Stimulated activated CD8-positive, alpha-beta memory T cell treated with anti-CD3 and anti-CD28 coated beads, Interleukin-7, amount 100 ng/mL, for 24 hours (primary cell): Measurements from ENCODE around the gene LMF1.

ENCODE experiments used
- DNase-seq: peaks from one replicate; pipeline ENCODE4 v3.0.0-alpha.2; 2020; ENCODE audit warnings: low read depth

The LMF1 gene

DNA sequence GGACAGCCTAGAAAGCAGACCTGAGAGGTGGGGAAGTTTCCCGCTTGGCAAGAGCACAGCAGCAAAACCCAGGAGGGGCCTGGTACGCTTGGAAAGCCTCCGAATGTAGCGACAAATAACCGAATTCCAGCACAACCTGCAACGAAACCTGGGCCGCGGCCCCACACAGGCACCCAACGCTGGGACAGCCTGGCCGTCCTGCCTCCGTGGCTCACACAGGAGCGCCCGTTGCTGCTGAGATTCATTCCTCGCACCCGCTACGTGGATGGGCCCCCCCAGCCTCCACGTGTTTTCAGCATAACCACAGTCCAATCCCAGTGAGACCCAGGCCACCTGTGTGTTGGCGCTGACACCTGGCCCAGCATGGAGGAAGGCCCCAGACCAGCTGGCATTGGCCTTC lies 42.9 kb downstream of the LMF1 start:
- no peak for DNase-seq

DNA sequence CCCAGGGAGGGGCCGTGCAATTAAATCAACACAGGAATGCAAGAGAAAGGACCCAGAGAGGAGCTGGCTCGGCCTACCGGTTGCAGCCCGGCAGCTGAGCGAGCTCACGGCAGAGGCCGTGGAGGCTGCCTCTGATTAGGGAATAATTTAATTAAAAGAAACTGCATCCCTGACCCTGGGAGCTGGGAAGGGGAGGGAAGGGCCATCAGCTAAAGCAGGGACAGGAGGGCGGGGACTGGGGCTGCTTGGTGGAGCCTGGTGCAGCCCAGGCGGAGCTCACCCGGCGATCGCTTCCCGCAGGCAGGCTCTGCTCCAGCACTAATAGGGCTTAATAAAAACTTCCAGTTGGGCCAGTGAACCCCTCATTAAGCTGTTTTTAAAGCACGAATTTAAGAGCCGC lies 43.4 kb downstream of the LMF1 start:
- DNase-seq = no peak

GRCh38 chr16:926715-927114 lies 44.1 kb downstream of the LMF1 start:
- DNase-seq = no peak

- no peak for DNase-seq
Measured at GRCh38 chr16:924806-925205, 46.0 kb downstream of the LMF1 start.

GRCh38 chr16:924063-924462 lies 46.7 kb downstream of the LMF1 start:
- no peak for DNase-seq

DNA sequence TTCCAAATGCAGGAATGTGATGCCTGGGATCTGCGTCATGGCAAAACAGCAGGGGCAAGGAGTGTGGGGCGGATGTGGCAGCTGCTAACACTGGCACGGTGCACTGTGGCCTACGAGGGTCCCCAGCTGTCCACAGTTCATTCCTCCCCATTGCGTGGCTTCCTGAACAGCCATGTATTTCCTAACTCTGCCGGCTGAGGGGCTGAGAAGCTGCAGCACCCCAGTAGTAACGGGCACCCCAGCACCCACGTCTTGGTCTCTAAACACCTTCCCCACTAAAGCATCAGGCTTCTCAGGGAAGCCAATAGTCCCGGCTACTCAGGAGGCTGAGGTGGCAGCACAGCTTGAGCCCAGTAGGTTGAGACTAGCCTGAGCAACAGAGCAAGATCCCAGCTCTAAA lies 47.6 kb downstream of the LMF1 start:
- no peak for DNase-seq

DNA sequence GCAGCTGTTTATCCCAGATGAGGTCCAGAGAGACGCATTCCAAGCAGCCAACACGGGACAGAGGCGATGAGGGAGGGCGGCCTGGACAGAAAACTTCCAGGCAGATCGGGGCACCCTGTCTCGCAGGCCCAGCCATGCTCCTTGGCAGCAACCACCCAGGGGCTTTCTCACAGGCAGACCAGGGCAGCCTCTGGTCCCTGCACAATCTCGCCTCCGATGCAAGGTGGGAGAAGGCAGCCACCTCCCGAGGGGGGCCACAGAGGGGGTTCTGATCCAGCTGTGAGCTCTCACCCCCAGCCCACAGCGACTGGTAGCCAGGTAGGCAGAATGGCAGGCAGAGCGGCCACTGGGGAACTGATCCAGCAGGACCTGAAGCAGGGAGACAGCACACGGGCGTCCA lies 48.7 kb downstream of the LMF1 start:
- no peak for DNase-seq

GRCh38 chr16:921321-921905 lies 49.4 kb downstream of the LMF1 start:
- no peak for DNase-seq

GRCh38 chr16:920717-921116 lies 50.1 kb downstream of the LMF1 start:
- no peak for DNase-seq

DNA sequence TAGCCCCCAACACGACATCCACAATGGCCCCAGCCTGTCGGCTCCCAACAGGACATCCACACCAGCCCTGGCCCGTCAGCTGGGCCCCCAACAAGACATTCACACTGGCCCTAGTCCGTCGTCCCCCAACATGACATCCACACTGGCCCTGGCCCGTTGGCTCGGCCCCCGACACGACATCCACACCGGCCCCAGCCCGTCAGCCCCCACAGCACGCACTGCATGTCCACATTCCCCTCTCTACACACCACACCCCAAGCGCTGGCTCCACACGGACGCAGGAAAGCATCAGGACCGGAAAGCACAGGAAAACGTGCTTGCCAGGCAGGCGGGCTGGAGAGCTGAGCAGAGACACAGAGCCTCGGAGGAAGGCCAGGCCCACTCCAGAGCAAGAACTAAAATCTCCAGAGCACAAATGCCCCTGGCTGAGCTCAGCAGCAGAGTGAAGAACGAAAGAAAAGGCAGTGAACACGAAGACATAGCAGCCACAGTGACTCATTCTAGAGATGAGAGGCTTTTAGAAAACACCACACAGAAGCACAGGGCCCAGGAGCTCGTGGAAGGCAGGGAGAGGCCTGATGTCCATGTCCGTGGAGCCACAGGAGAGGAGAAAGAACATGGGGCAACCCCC lies 50.6 kb downstream of the LMF1 start:
- DNase-seq = no peak

DNA sequence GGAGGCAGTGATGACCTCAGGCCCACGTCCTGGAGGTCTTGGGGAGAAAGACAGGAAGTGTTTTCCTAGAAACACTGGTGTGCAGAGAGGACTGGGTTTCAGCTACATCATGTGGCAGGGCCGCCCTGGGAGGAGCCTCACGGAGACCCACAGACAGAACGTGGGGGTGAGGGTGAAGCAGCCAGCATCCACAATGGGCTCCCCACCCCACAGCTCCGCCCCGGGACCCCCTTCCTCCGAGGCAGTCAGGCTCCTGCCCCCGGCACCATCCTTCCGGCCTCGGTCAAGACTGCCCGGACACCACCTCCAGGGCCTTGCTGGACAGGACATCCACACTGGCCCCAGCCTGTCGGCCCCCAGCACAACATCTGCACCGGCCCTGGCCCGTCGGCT lies 51.1 kb downstream of the LMF1 start:
- DNase-seq = no peak

DNA sequence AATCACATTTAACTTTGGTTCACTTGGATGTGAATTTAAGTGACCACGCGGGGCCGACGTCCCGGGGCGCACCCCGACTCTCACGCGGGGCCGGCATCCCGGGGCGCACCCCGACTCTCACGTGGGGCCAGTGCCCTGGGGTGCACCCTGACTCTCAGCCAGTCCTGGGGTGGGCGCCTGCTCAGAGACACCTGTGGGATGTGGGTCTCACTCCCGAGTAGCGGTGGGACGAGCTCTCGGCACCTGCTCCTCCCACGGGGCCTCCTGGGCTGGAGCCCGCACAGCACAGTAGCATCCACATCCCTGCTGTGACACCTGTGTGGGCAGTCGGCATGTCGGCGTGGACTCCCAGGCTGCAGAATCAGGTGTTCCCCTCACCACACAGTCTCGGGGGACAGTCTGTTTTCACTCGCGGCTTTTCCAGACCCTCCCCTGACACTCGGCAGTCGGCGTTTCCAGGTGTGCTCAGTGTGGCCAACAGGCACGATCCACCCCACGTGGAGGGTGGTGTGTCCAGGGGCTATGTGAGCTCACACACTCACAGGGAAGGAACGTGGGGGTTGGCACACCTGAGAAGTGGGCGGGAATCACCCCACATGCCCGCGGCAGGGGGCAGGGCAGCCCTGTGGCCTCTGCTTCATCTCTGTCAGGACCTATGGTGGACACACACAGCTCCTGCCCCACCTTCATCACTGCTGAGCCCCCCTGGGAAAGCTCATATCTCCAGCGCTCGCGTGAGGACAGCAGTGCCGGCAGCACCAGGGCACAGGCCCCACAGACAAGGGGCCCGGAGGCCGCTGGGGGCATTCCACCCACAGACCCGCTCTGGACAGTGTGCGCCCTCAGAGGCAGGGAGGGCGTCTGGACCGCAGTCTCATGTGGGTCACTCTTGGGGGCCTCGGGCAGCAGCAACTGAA lies 51.8 kb downstream of the LMF1 start:
- no peak for DNase-seq

GRCh38 chr16:918068-918467 lies 52.7 kb downstream of the LMF1 start:
- DNase-seq = no peak

DNA sequence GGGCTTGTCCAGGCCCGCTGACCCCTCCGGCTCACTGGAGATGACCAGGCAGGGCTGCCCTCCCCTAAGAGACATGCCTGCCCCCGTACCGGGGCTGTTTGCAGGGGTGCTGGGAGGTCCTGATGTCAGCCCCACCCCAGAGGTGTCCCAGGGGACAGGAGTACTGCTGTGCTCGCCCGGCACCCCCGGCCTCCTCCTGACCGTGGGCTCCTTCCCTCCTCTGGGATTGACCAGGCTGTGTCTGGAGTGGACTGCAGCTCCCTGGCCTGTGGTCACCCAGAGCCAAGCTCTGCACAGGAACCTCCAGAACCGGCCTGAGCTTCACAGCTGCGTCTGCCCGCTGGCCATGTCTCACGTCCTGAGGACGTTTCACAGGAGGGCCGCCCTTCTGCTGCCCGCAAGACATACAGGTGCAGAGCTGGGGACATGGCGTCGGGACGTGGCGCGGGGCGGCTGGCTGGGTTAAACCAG lies 53.2 kb downstream of the LMF1 start:
- DNase-seq = no peak

DNA sequence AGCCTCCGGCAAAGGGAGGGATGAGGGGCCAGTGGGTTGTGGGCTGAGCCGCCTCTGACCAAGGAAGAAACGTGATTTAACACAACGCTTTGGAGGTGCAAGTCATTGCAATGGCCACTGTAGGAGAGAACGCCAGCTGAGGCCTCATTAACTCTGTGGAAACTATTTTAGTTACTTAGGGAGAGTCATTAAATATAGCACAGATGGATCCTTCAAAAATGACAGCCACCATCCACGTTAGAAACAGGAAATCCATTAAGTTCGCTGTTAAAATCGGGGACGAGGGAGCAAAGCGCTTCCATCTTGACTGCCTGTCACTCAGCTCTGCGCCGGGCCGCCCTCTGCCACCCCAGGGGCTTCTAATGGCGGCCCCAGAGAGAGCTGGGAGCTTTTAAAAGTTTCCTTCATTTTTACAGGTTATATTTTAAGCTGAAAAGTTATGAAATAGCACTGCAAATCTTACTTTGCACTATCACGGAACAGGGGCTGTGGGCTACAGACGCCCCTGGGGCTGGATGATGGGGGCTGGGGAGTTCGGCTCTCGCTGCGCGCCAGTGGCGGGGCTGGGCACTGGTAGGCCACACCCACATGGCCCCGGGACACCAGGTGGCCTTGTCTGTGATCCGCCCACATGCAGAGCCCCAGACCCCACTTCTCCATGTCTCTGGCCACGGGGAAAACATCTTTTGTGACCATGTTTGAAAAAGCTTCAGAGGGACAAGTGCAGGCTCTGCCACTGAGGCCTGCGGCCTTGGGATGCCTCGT lies 54.6 kb downstream of the LMF1 start:
- no peak for DNase-seq

DNA sequence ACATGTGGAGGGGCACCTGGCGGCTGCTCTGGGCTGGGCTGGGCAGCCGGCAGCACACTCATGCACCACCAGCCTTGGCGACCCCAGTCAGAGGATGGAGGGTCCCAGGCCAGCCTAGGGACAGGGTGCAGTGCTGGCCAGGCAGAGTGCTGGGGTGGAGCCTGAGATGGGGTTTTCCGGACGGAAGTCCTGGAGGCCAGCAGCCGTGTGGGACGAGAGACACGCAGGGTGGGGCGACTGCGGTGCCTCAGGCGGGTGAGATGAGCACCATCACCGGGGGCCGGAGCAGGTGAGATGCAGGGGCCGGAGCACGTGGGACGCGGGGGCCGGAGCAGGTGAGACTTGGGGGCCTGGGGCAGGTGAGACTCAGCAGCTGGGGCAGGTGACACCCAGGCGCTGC lies 55.2 kb downstream of the LMF1 start:
- DNase-seq = no peak

GRCh38 chr16:914440-914839 lies 56.3 kb downstream of the LMF1 start:
- DNase-seq = no peak

- no peak for DNase-seq
Measured at GRCh38 chr16:913817-914439, 56.9 kb downstream of the LMF1 start.

DNA sequence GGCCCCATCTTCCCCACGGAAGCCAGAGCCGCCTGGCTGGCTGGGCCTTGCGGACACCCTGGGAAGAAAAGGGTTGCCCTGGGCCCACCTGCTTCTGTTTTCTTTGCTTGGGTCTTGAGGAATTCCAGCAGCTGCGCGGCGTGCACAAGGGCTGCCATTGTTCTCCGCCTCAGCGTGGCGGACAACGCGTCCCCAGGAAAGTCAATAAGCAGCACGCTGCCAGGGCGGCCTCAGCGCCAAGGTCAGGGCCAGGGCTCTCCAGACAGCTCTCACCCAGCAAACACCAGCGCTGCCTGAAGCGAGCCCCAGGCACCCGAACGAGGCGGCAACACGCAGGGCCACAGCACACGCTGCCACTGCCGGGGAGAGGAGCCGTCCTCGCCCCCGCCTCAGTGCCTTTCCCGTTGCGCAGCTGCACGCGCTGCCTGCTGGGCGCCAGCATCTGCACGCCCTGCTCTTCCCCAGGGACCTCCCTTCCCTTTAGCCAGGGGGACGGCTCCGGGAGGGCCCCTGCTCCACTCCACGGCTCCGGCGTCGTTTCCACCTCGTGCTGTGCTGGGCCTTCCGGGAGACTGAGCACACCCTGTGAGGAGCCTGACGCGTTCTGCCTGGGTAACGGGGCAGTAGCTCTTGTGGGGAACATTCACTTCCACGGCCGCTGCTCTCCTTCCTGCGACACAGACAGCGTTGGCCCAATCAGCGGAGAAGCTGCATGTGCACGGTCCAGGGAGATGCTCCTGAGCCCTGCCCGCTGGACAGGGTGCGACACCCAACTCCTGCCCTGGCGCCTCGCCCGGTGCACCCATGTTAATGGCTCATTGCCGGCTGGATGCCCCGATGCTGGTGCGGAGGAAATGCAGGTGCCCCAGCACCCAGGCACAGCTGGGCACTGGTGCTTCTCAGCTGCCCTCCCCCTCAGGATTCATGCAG lies 57.8 kb downstream of the LMF1 start:
- no peak for DNase-seq

- no peak for DNase-seq
Measured at GRCh38 chr16:912322-912683, 58.5 kb downstream of the LMF1 start.
